Activated CD4-positive, alpha-beta T cell treated with anti-CD3 and anti-CD28 coated beads, Interleukin-2, Interleukin-4, amounts not matched to agents 100 ng/mL and 50 ng/mL, durations not matched to agents 16 hours and 8 hours (primary cell): ENCODE data around the gene UBE2Q2.
"Not testable (repeated sequence)": the region's sequence is repeated elsewhere in the genome, so short reads cannot be mapped to it uniquely, and the experiment has no call there.

Experiments
- DNase-seq: peaks from one replicate; pipeline ENCODE4 v3.0.0-alpha.2; 2020; ENCODE audit warnings: low spot score

UBE2Q2 gene

DNA sequence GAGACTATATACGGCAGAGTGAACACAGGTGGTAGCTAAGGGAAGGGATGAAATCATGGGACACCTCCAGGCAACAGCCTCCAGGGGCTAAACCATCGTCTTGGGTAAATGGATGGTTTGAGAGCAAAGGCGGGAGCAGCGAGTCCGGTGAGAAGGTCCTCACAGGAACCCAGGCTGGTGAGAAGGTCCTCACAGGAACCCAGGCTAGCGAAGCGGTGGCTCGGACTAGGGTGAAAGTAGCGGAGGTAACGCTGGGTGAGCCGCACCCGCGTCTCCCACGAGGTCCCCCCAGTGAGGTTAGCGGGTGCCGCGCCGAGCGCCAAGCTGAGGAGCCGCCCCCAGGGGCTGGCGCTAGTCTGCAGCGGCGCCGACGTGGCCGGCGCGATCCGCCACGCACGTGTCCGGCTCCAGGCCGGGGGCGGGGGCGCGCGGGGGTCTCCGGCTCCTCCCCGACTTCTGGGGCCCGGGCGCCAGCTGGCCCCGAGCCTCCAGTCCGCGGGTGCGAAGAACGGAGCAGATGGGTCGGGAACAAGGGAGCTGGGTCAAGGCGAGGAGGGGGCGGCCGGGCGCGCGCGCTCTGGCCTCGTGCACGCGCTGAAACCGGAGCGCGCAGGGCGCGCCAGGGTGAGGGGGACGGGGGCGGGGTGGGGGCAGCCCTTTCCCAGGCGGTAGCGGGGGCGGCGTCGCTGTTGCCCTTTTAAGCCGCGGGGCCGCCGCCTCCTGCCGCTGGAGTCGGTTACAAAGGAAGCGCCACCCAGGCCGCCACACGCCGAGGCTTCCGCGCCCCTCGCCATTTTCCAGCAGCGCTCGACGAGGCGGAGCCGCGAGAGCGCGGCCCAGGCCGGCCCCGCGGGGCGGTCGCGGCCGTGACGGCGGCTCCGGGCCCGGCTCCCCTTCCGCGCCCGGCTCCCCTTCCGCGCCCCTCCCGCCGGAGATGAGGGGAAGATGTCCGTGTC is at the start of gene UBE2Q2:
Gene UBE2Q2, plus strand, starts transcription at position 726 of the 956 bp plus-strand sequence. Its CDS starts 220 bp downstream, at position 946.
- peak; percentile 73 for DNase-seq

- DNase-seq, result no peak
These were observed 46.9 kb upstream of the UBE2Q2 start for GRCh38 chr15:75796321-75796720.

DNA sequence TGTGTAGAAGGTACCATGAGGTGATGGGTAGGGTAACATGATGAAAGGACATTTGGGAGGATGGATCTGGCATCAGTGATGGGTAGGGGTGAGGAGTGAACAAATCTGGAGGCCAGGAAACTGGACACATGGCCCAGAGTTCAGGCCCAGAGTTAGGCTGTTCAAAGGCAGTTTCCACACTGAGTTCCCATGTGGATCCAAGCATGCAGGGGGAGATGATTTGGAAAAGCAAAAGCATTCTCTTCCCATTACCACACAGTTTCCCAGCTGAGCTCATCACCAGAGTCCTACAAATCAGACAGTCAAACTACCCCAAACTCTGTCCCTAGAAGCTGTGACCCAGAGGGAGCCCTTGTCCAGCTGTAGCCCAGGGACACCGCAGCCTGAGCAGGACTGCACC is 46.1 kb upstream of the UBE2Q2 start:
- DNase-seq, result not testable (repeated sequence)

DNA sequence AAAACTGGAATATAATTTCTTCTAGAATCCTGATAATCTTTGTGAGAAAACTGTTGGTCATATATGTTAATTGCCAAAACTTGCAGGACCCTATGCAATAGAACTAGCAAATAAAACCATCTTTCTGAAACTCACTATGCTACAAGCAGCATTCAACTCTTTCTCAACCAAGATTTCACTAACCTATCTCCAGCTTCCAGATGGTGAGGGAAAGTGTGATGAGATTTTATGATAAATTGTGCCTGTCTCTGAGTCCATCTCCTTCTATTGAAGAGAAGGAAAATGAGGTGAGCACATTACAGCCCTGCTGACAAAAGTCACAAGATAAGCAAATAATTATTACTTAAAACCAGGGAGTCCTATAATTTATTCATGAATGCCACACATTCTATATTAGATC is 44.1 kb upstream of the UBE2Q2 start:
- DNase-seq, result no peak

DNA sequence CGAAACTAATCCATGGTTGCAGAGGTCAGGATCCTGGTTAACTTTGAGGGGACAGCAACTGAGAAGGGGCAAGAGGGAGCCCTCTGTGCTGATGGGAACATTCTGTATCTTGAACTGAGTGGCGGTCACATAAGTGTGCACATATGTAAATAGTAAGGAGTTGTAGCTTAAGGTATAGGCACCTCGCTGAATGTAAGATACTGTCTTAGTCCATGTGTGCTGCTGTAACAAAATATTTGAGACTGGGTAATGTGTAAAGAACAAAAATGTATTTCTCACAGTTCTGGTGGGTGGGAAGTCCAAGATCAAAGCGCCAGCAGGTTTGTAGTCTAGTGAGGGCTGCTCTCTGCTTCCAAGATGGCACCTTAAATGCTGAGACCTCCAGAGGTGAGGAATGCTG is 42.8 kb upstream of the UBE2Q2 start:
- DNase-seq, result not testable (repeated sequence)

GRCh38 chr15:75801859-75802593 is 41.2 kb upstream of the UBE2Q2 start:
- peak; percentile 82 for DNase-seq

DNA sequence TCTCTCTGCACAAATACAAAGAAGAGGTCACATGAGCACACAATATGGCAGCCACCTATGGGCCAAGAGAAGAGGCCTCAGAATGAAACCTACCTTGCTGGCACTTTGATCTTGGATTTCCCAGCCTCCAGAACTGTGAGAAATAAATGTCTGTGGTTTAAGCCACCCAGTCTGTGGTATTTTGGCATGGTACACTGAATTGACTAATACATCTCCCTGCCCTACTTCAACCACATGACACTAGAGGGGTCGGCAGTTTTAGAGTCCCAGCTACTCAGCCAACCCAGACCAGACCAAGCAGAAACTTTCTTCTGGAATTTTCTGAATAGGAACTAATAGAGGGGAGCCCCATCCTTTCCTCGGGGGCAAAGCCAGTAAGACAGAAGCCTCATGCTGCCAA is 35.8 kb upstream of the UBE2Q2 start:
- DNase-seq, result peak; percentile 12

- DNase-seq, result not testable (repeated sequence)
These were observed 35.2 kb upstream of the UBE2Q2 start for GRCh38 chr15:75808009-75808408.

GRCh38 chr15:75808563-75808962 is 34.7 kb upstream of the UBE2Q2 start:
- DNase-seq, result no peak

GRCh38 chr15:75809986-75810750 is 33.1 kb upstream of the UBE2Q2 start:
- DNase-seq, result peak; percentile 21

DNA sequence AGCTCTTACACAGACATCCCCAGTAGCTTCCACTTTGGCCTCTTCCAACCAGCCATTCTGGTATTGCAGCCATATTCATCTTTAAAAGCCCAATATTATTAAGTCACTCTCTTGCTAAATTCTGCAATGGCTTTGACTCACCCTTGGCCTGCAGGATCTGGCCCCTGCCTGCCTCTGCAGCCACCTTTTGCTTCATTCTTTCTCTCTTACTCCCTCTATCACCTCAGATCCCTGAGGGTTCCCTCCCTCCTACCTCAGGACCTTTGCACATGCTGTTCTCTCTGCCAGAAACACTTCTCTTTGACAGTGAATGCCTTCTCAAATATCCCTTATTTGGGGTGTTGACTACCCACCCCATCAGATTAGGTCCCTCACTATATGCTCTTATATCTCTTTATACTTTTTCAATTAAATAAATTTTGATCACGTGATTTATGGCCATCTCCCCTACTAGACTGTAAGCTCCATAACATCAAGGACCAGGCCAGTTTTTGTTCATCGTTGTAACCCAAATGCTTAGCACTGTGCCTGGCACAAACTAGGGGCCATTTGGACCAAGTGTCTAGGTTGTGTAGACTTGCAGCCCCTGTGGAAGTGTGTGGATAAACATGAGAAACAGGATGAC is 32.3 kb upstream of the UBE2Q2 start:
- DNase-seq, result no peak

GRCh38 chr15:75811626-75812025 is 31.6 kb upstream of the UBE2Q2 start:
- DNase-seq, result no peak

- DNase-seq, result no peak
These were observed 28.5 kb upstream of the UBE2Q2 start for GRCh38 chr15:75814794-75815193.

DNA sequence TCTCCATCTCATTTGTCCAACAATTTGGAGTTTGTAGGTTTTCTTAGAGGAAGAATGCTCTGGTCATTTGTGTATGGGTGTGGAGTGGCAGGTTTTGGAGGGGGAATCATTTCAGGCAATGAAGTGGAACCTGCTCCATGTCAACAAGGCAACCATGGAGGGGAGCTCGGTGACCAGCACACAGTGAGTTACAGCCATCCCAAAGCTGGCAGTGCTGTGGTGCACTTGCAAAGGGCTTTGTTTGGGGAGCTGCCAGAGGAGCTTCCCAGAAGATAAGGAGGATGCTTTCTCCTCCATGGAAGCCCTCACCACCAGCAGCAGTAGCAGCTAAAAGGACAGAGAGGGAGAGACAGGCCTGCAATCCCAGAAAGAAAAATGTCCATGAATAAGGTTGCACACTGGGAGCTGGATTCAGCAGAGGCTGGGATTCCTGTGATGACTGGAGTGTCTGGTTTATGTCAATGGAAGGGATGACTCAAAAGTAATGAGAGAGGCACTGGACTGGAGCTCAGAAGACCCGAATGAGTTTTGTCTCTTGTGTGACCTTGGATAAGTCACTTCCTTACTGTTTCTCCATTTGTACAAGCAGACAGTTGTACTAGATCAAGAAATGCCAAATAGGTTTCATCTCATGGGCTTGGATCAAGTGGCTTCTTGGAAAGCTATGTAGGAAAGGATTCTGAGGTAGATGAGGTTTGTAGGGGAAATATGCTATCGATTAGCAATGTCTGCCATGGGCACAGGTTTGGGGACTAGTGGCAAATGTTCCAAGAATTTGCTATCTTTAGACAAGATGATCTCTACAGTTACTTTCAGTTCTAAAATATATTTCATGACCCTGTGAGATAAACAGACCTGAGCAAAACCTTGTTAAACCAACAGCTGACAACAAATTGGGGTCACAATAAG is 27.2 kb upstream of the UBE2Q2 start:
- DNase-seq, result no peak

DNA sequence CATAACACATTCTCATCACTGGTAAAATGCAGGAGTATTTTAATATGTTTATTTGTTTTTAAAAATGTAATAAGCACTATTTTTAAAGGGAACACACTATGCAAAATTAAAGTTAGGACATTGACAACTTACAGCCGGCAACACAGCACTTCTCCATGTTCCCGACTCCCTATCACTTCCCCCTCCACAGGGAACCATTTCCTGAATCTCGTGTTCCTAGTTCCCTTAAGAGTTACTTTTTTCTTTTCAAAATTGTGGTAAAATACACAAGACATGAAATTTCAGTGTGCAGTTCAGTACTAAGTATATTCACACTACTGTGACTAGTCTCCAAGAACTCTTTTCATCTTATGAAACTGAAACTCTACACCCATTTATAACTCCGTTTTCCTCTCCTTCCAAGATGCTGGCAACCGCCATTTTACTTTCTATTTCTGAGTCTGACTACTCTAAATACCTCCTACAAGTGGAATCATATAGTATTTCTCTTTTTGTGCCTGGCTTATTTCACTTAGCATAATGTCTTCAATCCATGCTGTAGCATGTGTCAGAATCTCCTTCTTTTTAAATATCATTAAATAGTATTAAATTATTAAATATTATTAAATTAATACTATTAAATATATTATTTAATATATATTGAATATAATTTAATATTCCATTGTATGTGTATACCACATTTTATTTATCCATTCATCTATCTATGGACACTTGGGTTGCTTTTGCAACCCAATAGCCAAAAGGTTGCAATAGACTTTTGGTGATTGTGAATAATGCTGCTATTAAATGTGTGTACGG is 25.9 kb upstream of the UBE2Q2 start:
- DNase-seq, result peak; percentile 40

DNA sequence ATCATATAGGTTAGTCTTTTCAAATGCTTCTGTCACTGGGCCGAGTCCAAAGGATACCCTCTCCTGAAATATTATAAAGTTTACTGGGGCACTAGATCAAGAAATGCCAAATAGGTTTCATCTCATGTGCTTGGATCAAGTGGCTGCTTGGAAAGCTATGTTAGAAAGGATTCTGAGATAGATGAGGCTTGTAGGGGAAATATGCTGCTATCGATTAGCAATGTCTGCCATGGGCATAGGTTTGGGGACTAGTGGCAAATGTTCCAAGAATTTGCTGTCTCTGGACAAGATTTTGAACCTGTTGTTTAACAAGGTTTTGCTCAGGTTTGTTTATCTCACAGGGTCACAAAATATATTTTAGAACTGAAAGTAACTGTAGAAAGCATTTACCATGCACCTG is 23.0 kb upstream of the UBE2Q2 start:
- no peak for DNase-seq

GRCh38 chr15:75821786-75822345 is 21.4 kb upstream of the UBE2Q2 start:
- no peak for DNase-seq

DNA sequence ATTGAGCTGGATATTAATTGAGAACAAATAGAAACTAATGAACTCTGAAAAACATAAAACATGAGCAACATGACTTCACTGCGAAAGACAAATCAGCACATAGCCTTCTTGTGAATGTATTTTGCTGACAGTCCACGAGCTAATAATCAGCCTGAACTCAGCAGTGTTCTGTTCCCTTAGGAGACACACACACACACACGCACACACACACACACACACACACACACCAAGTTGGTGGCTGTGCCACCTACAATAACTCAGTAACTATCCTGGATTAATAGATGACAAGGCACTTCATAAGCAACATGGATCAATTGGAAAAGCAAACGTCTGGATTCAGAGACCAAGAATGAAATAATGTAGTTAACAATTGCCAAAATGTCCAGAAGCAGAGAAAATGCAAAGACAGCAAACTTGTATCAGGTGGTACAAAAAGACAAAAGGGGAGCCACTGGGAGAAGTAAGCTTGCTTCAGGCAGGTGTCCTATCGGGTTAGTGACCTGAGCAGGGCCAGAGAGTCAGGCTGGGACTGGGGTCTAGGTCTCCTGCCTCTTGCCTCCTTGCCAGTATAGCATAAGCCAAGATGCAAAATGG is 20.5 kb upstream of the UBE2Q2 start:
- DNase-seq, result no peak
